NCI-H446 (cell line): Measurements from ENCODE around the gene CLTCL1.
"Not testable (repeated sequence)": the region's sequence is repeated elsewhere in the genome, so short reads cannot be mapped to it uniquely, and the experiment has no call there.

Experiments
- DNase-seq, 2 experiments: peaks; one replicate each; lab custom pipeline; 2025; lab: John Stamatoyannopoulos, UW

Gene CLTCL1

GRCh38 chr22:19291580-19292457 is at the start of gene CLTCL1:
Gene CLTCL1, minus strand, starts transcription at chr22:19291719. Its CDS starts 78 bp downstream, at chr22:19291641.
- DNase-seq = peak; percentile 59 to 81

GRCh38 chr22:19337137-19337536 is 45.6 kb upstream of the CLTCL1 start:
- no peak for DNase-seq

- DNase-seq = no peak
Observed at GRCh38 chr22:19336133-19337075, 44.9 kb upstream of the CLTCL1 start.

- DNase-seq = no peak
Observed at GRCh38 chr22:19331975-19332374, 40.5 kb upstream of the CLTCL1 start.

- DNase-seq = no peak
Observed at GRCh38 chr22:19331474-19331873, 40.0 kb upstream of the CLTCL1 start.

GRCh38 chr22:19330865-19331418 is 39.4 kb upstream of the CLTCL1 start:
- DNase-seq = no peak

- DNase-seq = not testable (repeated sequence)
Observed at GRCh38 chr22:19330205-19330604, 38.7 kb upstream of the CLTCL1 start.

GRCh38 chr22:19329454-19329853 is 37.9 kb upstream of the CLTCL1 start:
- DNase-seq = no peak

- DNase-seq = no peak
Observed at GRCh38 chr22:19325296-19325948, 33.9 kb upstream of the CLTCL1 start.

- not testable (repeated sequence) for DNase-seq
Observed at GRCh38 chr22:19323420-19323819, 31.9 kb upstream of the CLTCL1 start.

- no peak for DNase-seq
Observed at GRCh38 chr22:19321757-19322156, 30.2 kb upstream of the CLTCL1 start.

- DNase-seq = not testable (repeated sequence)
Observed at GRCh38 chr22:19320136-19320535, 28.6 kb upstream of the CLTCL1 start.

- no peak for DNase-seq
Observed at GRCh38 chr22:19319281-19319680, 27.8 kb upstream of the CLTCL1 start.

- no peak for DNase-seq
Observed at GRCh38 chr22:19317865-19318264, 26.3 kb upstream of the CLTCL1 start.

- DNase-seq = no peak
Observed at GRCh38 chr22:19307872-19308271, 16.4 kb upstream of the CLTCL1 start.

- not testable (repeated sequence) for DNase-seq
Observed at GRCh38 chr22:19306535-19306934, 15.0 kb upstream of the CLTCL1 start.

GRCh38 chr22:19304547-19304946 is 13.0 kb upstream of the CLTCL1 start:
- no peak for DNase-seq

- DNase-seq = no peak
Observed at GRCh38 chr22:19303785-19304184, 12.3 kb upstream of the CLTCL1 start.

- no peak for DNase-seq
Observed at GRCh38 chr22:19295733-19296132, 4.2 kb upstream of the CLTCL1 start.

GRCh38 chr22:19292458-19293230 is 1.1 kb upstream of the CLTCL1 start:
- DNase-seq = no peak

- peak in 1 of 2 experiments; percentile 28 for DNase-seq
Observed at GRCh38 chr22:19291218-19291579, 320 bp downstream of the CLTCL1 start.
